GM19372 (cell line): Measurements from ENCODE around the gene CNDP1.

ENCODE experiments used
- ATAC-seq: cut with Tn5 transposase; IDR thresholded peaks from one replicate; pipeline ENCODE4 v1.9.1; 2021; ENCODE audit warnings: mild to moderate bottlenecking, low read depth, moderate library complexity; ENCODE audit not compliant: unreplicated experiment

Gene CNDP1

DNA sequence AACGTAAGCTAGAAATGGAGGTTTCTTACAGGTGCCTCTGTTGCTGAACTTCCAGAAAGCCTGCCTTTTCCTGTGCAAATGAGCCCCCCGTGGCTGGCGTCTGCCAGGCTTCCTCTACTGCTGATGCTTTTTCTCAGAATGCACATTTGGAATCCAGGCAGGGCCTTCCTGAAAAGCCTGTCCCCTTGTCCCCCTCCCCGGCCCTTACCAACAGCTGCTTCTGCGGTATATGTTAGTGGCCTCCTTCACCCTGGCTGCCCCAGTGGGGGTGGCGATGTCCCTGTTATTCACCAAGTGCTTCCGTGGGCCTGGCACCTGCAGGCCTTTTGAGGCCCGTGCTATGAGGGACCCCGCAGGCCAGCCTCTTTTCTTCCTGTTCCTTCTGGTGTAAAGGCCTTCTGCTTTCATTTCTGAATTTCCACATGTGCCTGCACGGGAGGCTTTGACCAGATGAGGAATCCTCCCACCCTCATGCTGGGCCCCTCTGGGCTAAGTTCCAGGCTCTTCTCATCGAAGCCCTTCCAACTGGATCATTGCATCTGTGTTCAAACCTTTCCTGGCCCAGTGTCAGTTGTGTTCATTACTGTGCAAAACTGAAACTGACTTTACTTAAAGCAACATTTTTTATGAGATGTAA is 27.7 kb upstream of the CNDP1 start:
- ATAC-seq, result no peak

DNA sequence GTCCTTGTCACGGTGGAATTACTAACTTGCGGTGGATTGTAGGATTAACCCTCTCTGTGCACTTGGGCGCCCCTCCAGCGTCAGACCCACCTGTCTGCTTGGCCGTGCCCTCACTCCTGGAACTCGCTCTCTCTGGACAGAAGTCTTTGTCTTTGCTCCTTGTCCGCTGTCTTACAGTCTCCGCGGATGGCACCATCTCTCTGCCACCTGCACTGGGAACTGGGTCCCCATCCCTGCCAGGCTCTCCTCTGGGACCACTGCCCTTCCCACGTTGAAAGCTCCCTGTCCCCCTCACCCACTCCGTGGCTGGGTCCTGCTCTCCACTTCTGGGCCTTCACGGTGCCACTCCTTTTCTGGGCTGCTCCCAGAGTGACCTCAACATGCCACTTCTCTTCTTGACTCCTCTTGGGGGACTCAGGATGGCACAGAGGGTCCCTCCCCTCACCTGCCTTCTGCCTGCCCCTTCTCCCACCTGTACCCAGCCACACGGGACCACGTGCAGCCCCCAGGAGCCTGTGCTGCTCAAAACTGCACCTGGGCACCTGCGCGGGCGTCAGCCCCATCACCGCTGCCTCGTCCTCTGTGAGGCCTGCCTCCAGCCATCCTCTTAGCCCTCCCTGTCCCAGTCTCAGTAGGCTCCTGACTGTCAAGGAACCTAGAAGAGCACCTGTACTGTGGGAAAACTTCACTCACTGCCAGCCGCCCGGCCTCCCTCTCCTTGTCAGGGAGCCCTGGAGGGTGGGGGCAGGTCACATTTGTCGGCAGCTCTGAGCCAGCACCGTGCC is 27.0 kb upstream of the CNDP1 start:
- no peak for ATAC-seq

DNA sequence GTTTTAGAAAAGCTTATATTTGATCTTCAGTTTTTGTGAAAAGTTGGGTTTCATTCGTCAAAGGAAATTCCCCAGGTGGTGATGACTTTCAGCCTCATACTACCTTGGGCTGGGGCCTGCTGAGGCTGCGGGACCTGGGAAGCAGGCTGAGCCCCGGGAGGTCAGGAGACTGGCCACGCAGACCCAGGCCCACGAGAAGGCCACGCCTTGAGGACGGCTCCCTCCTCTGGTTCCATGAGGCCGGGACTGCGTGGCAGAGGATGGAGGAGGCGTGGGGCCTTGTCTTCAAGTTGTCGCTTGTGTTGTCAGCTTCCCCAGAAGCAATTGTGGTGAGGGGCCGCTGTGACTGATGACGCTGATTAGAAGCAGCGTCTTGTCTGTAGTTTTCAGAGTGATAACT is 26.4 kb upstream of the CNDP1 start:
- no peak for ATAC-seq

DNA sequence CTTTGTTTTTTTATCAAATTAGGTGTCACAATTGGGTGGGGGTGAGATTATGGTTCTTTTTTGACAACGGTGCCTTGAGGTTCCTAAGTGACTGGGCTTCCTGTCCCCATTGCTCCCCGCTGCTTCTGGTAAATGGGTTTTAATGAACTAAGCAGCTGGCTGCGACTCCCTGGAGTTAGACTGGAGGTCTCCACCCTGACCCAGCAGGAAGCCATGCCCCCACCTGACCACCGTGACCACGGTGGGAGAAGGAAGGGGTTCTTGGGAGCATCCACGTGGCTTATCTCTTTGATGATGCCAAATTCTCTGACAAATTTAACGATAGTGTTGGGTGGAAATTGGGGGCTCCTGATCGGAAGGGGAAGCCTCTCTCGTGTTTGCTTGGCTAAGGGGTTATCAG is 25.9 kb upstream of the CNDP1 start:
- ATAC-seq, result no peak

DNA sequence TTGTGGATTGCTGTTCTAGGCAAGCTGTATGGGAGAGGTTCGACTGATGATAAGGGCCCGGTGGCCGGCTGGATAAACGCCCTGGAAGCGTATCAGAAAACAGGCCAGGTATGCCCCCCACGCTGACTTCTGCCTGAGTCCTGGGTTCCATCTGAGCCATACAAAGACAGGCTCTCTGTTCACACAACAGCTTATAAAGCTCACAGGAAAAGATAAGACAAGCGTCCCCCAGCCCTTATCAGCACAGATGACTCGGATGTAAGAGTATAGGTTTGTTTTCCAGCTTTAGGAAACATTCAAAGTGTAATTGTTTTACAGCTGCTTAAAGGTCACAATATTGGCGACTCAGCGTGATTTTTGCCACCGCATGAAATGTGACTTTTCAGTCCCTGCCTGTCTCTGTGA is 25.5 kb upstream of the CNDP1 start:
- no peak for ATAC-seq

DNA sequence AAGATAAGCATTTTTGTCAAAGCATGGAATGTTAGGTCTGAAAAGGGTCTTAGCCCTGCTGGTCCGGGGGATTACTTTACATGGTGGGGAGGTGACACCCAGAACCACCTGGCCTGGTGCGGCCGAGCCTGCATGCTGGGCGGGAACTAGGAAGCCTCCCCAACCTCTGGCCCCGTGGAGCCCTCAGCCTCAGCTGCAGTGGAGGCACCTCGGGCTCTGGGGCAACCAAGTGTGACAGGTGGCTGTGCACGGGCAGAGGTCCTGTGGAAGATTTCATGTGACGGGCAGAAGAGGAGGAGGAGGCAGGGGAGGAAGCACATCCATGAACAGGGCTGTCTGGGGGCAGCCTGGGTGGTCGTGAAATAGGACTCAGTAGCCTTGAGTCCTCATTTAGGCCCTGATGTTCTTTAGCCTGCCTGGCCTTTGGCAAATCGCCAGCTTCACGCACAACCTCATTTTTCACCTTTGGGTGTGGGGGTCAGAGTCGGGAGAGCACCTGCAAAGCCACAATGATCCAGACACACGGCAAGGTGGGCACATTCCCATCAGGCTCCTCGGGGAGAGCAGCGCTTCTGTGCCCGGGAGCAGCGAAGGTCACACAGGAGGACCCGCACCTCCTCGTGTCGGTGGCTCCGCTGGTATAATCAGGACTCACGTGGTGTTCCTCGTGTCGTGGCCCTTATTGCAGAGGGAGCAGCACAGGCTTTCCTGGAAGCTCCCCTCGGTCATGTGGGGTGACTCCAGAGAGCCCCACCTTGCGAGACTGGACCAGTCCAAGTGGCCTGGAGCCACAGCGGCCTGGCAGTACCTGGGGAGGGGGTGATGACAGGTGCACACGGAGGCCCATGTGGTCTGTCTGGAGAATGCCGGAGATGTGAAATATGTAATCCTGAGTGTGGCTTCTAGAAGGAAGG is 24.2 kb upstream of the CNDP1 start:
- no peak for ATAC-seq

DNA sequence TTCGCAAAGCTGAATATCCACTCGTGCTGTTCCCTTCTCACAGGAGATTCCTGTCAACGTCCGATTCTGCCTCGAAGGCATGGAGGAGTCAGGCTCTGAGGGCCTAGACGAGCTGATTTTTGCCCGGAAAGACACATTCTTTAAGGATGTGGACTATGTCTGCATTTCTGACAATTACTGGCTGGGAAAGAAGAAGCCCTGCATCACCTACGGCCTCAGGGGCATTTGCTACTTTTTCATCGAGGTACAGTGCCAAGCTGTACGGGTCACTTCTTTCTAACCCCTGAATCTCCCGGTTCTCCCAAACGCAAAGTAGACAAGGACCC is 23.6 kb upstream of the CNDP1 start:
- no peak for ATAC-seq

DNA sequence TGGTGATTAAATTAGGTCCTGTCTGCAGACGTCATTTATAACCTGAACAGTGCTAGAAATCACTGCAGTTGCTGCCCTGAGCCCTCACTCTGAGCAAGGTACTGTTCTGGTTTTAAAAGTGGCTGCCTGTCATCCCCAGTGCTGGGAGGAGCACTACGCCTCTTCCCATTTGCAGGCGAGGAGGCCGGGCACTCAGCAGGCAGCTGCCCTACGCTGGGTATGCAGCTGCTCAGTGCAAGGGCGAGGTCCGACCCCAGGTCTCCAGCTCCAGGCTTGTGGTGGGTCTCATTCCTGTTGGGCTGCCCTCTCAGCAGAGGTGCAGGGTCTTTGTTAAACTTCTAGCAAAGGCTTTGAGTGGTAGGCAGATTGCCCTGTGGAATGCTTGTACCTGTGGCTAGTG is 22.5 kb upstream of the CNDP1 start:
- no peak for ATAC-seq

DNA sequence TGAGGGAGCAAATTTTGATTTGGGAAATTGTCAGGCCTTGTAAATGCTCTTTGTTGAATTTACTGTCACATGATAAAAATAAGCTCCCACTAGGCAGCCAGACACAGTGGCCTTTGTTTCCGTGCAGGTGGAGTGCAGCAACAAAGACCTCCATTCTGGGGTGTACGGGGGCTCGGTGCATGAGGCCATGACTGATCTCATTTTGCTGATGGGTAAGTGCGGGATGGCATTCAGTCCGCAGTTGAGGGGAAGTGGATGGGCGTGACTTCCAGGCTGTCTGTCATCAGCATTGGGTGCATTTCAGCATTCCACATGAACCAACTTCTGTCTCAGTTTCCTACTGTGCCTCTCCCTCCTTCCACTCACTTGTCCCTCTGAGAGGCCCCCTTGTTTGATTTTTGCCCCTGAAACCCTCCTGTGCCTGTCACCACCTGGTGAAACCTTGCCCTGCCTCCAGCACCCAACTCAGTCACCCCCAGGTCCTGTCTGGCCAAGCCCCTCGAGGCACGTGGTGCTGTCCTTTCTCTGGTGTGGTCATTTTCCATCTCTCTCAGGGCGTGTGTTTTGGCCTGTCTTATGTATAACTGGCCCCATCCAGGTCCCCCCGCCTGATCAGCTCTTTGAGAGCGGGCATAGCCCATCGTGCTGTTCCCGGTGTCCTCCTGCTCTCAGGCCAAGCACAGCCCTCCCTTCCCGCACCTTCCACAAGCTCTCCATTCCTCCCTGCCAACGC is 21.8 kb upstream of the CNDP1 start:
- no peak for ATAC-seq

DNA sequence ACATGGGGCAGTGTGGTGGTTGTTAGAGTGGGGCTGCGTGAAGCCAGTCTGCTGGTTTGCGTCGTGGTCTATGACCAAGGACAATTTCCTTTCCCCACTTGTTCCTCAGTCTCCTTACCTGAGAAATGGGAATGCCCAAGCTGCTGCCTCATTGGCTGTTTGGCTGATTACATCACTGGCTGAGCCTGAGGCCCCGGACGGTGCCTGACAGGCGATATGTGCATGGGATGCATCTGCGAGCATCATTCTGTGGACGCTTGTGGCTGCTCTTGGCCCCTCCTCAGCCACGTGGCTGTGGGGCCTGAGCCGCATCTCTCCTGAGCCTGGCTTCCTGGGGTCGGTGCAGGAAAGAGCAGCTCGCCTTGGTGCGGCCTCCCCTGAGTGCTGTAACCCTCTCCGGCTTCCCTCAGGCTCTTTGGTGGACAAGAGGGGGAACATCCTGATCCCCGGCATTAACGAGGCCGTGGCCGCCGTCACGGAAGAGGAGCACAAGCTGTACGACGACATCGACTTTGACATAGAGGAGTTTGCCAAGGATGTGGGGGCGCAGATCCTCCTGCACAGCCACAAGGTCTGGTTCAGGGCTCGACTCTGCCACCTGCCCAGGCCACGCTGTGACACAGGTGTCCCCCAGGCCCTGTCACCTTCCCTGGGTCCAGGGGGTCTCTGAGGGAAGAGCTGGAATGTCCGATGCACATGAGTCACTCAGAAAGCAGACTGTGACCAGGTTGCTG is 21.0 kb upstream of the CNDP1 start:
- ATAC-seq, result no peak

DNA sequence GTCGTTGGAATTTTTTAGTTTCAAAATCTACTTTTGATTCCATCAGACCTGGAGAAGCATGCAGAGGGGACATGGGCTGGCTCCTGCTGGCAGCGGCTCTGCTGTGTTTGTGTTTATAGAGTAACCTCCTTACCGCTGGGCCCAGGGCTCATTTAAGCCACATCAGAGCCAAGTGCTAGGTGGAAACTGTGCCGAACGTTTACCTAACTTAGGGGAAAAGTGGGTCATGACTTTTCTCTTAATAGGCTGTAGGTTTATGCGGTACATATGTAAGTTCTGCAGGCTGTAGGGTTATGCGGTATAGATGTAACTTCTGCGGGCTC is 20.5 kb upstream of the CNDP1 start:
- ATAC-seq, result no peak

DNA sequence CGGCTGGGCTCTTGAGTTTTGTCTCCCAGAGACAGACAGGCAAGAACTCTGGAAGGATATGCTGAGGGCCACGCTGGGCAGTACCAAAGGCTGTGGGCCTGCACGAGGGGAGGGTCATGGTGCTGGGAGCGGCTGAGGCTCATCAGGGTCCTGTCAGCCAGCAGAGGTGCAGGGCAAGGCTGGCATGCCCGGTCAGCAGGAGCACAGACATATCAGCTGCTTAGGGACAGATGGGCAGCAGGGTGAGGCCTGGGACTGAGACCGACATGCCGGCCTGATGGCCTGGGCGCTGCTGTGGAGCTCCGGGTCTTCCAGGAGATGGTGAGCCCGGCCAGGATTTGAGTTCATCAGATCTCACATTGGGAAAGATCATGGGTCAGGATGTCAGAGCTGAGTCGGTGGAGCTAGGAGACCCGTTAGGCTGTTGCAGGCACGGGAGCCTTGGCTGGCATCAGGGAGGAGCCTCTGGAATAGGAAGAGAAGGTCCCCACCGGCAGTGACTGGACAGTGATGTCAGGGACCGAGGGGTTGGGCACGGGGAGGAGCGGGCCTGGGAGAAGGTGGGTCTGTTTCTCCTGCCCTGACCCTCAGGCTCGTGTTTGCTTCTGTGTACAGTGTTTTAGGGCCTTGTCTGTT is 19.3 kb upstream of the CNDP1 start:
- ATAC-seq, result no peak

DNA sequence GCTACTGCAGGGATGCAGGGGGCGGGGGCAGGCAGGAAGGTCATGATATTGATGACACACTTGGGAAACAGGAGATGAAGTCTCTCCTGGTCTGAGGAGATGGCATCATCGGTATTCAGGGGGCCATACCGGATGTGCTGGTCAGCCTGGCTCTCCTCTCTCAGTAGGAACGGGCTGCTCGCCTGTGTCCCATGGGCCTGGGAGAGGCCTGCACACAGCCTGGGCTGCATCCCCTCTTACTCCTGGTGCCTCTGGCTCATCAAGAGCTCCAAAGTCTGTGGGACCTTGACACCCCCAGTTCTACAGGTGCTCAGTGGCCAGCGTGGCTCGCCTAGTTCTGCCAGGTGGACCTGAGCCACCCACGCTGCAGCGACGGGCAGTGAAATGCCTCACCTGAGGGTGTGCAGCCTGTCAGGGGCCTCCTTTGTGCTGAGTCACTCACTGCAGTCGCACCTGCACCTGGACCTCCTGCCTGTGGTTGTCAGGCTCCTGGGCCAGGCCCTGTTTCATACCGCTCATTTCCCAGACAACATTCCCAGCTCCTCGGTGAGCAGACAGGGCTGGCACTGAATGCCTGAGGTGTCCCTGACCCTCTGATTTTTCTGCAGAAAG is 18.6 kb upstream of the CNDP1 start:
- ATAC-seq, result no peak

DNA sequence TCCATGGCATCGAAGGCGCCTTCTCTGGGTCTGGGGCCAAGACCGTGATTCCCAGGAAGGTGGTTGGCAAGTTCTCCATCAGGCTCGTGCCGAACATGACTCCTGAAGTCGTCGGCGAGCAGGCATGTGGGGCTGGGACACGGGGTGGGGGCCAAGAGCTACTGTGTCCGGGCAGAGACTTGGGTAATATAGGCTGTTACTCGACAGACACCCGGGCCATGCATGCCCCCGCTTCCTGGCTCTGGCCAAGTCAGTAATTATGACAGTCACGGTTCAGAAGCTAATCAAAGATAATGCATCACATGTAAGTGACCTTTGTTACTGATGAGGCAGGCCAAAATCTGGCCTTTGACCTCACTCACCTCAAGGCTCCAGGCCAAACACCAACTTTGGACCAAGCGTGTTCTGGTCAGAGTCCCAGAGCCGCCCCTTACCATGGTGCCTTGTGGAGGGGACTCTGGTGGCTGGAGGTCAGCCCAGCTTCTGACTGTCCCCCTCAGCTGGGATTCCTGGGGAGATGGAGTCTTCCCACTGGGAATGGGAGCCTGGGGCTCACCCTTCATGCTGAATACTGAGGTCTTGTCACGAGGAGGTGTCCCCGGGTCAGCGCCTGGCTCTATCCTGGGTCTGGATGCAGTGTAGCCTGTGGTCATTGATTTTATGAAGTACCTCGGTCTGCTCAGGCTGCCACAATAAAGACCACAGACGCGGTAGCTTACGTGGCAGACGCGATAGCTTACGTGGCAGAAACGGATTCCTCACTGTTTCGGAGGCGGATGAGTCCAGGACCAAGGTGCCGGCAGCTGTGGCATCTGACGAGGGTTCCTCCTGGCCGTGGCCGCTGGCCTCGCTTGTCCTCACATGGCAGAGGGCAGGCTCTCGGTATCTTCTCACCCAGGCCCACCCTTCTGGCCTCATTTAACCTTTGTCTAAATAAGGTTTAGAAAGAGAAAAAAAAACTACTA is 17.7 kb upstream of the CNDP1 start:
- no peak for ATAC-seq

DNA sequence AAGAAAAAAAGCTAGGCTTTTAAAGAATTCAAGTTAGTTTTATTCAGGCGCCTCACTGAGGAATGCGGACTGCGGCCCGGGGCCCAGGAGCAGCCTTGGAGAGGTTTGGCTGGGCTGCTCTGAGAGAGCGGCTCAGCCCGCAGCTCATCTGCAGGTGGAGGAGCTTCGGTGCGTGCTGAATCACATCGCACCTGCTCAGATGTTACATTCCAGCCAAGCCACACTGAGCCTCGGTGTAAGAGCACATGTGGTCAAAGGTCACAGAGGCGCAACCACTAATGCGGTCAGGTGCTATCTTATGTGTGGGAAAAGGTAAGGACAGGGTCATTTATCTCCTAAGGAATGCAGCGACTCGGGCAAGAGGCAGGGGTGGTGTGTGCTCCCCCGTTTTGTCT is 17.1 kb upstream of the CNDP1 start:
- no peak for ATAC-seq

DNA sequence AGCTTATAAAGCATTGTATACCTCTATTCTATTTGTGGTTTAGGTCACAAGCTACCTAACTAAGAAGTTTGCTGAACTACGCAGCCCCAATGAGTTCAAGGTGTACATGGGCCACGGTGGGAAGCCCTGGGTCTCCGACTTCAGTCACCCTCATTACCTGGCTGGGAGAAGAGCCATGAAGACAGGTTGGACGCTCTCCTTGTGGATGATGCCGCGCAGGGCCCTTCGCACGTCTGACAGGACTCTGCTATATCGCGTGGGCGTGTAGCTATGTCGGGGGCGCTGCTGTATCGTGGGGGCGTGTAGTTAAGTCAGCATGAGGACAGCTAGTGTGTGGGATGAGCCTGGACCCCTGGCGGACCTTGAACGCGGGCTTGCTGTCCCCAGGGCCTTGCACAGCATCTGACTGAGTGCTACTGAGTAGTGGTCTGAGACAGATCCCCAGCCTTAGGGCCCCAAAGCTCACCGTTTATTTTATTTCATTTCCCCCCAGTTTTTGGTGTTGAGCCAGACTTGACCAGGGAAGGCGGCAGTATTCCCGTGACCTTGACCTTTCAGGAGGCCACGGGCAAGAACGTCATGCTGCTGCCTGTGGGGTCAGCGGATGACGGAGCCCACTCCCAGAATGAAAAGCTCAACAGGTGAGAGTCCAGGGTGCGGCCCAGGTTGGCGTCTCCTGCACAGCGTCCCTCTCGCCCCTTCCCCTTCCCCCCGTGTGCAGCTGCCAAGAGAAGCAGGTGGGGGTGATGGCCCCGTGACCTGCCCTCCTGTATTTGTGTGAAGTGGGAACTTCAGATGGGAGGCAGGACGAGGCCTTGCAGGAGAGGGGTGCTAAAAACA is 15.6 kb upstream of the CNDP1 start:
- ATAC-seq, result no peak

DNA sequence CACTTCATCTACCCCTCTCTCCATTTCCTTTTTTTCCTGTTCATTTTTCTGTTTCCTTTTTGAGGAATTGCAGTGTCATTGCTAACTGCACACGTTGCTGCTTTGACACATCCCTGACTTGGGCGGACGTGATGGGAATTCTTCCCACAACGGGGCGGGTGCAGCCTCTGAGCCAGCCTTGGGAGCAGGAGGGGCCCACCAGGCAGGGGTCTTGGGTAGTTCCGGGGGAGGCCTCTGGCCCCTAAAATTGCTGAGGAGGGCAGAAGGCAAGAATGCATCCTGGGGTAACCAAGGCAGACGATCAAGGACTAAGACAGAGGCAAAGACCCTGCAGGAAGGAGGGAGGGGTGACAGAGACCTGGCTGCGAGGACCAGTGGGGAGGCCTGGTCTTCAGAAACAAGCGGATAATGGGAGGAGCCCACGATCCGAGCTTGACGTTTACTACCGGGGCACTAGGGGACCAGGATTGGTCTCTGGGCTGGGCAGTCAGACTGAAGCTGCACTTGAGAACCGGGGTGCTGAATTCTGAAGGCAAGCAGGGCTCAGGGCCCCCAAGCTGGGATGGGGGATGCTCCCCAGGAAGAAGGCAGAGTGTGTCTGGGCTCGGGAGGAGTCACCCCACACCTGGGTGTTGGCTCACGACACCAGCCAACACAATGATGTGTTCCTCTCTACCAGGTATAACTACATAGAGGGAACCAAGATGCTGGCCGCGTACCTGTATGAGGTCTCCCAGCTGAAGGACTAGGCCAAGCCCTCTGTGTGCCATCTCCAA is 14.8 kb upstream of the CNDP1 start:
- ATAC-seq, result no peak
